ENCODE measurements around the gene FBXO30.

- no peak for TF ChIP-seq ZBTB33 (IDR thresholded peaks at IDR 0.05)
- TF ChIP-seq, protein P1, sequence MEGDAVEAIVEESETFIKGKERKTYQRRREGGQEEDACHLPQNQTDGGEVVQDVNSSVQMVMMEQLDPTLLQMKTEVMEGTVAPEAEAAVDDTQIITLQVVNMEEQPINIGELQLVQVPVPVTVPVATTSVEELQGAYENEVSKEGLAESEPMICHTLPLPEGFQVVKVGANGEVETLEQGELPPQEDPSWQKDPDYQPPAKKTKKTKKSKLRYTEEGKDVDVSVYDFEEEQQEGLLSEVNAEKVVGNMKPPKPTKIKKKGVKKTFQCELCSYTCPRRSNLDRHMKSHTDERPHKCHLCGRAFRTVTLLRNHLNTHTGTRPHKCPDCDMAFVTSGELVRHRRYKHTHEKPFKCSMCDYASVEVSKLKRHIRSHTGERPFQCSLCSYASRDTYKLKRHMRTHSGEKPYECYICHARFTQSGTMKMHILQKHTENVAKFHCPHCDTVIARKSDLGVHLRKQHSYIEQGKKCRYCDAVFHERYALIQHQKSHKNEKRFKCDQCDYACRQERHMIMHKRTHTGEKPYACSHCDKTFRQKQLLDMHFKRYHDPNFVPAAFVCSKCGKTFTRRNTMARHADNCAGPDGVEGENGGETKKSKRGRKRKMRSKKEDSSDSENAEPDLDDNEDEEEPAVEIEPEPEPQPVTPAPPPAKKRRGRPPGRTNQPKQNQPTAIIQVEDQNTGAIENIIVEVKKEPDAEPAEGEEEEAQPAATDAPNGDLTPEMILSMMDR (IDR thresholded peaks at IDR 0.05; ENCODE audit: low read depth, low read length, missing input control): no peak
These were observed 31.0 kb upstream of the FBXO30 start for GRCh38 chr6:145845557-145845956.

Measured in liver (tissue), 2 donors.